DMS 273 (cell line): Measurements from ENCODE around the gene LRR1.
"Not testable (repeated sequence)": the region's sequence is repeated elsewhere in the genome, so short reads cannot be mapped to it uniquely, and the experiment has no call there.

ENCODE experiments used
- DNase-seq: peaks from one replicate; lab custom pipeline; 2025; ENCODE audit not compliant: unreplicated experiment; lab: John Stamatoyannopoulos, UW

The LRR1 gene

GRCh38 chr14:49585803-49586672 is 12.7 kb upstream of the LRR1 start, which contains the start of gene RPS29:
TSS of gene RPS29 (minus strand) at chr14:49586380. CDS start at chr14:49586346, 34 bp downstream.
- DNase-seq, result peak; percentile 99

- DNase-seq, result peak; percentile 87
Observed at GRCh38 chr14:49586673-49587460, 11.9 kb upstream of the LRR1 start.

GRCh38 chr14:49589387-49589786 is 9.4 kb upstream of the LRR1 start:
- no peak for DNase-seq

- DNase-seq, result no peak
Observed at GRCh38 chr14:49593016-49593415, 5.7 kb upstream of the LRR1 start.

GRCh38 chr14:49594347-49595091 is 4.2 kb upstream of the LRR1 start:
- peak; percentile 77 for DNase-seq

- DNase-seq, result no peak
Observed at GRCh38 chr14:49598189-49598484, 603 bp upstream of the LRR1 start.

GRCh38 chr14:49607583-49607982 is 8.8 kb downstream of the LRR1 start:
- DNase-seq, result no peak

GRCh38 chr14:49612251-49612650 is 13.5 kb downstream of the LRR1 start:
- no peak for DNase-seq

GRCh38 chr14:49612671-49613070 is 13.9 kb downstream of the LRR1 start:
- no peak for DNase-seq

GRCh38 chr14:49614196-49614595 is 15.5 kb downstream of the LRR1 start:
- DNase-seq, result no peak

GRCh38 chr14:49615776-49616175 is 17.0 kb downstream of the LRR1 start:
- peak; percentile 61 for DNase-seq

GRCh38 chr14:49617852-49618519 is 19.2 kb downstream of the LRR1 start:
- DNase-seq, result no peak

GRCh38 chr14:49619273-49619672 is 20.5 kb downstream of the LRR1 start:
- DNase-seq, result not testable (repeated sequence)

GRCh38 chr14:49619730-49620129 is 21.0 kb downstream of the LRR1 start:
- DNase-seq, result no peak

GRCh38 chr14:49620182-49621113 is 21.7 kb downstream of the LRR1 start, which contains the start of the genes MGAT2 and RPL36AL:
TSS of gene MGAT2 (plus strand) at chr14:49620799. CDS start at chr14:49621269, 470 bp downstream.
TSS of gene RPL36AL (minus strand) at chr14:49620626. CDS start at chr14:49619104, 1,522 bp downstream.
- DNase-seq, result peak; percentile 99

- peak; percentile 87 for DNase-seq
Observed at GRCh38 chr14:49621114-49621881, 22.6 kb downstream of the LRR1 start.

GRCh38 chr14:49622022-49622607 is 23.4 kb downstream of the LRR1 start:
- DNase-seq, result peak; percentile 31

- DNase-seq, result no peak
Observed at GRCh38 chr14:49623387-49623786, 24.6 kb downstream of the LRR1 start.
